ENCODE results near the gene MSL3.

MSL3 gene, protein sequence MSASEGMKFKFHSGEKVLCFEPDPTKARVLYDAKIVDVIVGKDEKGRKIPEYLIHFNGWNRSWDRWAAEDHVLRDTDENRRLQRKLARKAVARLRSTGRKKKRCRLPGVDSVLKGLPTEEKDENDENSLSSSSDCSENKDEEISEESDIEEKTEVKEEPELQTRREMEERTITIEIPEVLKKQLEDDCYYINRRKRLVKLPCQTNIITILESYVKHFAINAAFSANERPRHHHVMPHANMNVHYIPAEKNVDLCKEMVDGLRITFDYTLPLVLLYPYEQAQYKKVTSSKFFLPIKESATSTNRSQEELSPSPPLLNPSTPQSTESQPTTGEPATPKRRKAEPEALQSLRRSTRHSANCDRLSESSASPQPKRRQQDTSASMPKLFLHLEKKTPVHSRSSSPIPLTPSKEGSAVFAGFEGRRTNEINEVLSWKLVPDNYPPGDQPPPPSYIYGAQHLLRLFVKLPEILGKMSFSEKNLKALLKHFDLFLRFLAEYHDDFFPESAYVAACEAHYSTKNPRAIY

DNA sequence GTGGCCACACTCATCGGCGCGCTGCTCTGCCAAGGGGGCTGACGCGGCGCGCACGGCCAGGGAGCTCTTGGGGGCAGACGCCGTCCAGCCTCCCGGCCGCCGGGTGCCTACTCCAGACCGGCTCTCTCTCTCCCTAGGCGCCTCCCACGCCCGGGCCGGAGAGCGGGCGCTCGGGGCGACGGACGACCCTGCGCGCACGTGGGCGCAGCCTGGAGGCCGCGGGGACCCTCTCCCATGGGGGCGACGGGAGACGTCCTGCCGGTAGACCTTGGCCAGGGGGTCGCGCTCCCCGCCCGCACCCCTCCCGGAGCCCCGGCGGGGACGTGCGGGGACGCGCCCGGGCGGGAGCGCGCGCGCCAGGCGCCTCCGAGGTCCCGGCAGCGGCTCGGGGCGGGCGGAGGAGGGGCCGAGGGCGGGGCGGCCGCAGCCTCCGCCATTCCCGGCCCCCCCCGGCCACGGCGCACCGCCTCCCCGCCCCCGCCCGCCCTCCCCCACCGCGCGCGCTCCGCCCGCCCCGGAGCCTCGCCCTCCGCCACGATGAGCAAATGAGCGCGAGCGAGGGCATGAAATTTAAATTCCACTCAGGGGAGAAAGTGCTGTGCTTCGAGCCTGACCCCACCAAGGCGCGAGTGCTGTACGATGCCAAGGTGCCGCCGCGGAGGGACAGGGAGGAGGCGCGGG is at the start of gene MSL3:
Gene MSL3, plus strand, starts transcription at position 519 of the 681 bp plus-strand sequence. Its CDS starts 27 bp downstream, at position 546.
- peak; percentile 56 for DNase-seq

GRCh38 chrX:11722304-11722703 is 35.7 kb upstream of the MSL3 start:
- no peak for DNase-seq

- DNase-seq: peak; percentile 37
Observed at GRCh38 chrX:11724122-11725017, 33.7 kb upstream of the MSL3 start.

- no peak for DNase-seq
Observed at GRCh38 chrX:11725631-11726442, 32.2 kb upstream of the MSL3 start.

DNA sequence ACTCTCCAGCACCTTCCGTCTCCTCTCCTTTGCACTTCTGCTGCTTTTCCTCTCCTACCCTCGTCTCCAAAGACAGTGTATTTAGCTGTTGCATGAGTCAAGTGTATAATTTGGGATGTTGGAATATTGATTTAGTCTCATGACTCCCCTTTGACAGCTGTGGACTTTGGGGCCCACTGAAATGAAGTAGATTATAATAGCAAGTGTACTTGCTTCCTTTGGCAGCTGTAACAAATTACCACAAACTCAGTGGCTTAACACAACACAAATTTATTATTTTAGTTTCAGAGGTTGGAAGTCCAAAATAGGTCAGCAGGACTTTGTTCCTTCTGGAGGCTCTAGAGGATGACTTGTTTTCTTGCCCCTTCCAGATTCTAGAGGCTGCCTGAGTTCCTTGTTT is 29.5 kb upstream of the MSL3 start:
- DNase-seq: no peak

GRCh38 chrX:11733614-11734013 is 24.4 kb upstream of the MSL3 start:
- DNase-seq: no peak

- DNase-seq: no peak
Observed at GRCh38 chrX:11739776-11740175, 18.3 kb upstream of the MSL3 start.

GRCh38 chrX:11740794-11741193 is 17.2 kb upstream of the MSL3 start:
- no peak for DNase-seq

GRCh38 chrX:11741574-11741973 is 16.5 kb upstream of the MSL3 start:
- no peak for DNase-seq

DNA sequence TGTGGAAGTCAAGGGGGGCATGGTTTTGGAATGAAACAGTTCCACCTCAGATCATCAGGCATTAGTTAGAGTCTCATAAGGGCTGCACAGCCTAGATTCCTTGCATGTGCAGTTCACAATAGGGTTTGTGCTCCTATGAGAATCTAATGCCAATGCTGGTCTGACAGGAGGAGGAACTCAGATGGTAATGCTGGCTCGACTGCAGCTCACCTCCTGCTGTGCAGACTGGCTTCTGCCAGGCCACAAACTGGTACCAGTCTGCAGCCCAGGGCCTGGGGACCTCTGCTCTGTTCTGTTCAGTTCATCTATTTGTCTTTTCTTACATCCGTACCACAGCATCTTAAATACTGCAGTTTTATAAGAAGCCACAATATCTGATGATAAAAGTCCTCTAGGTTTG is 12.2 kb upstream of the MSL3 start:
- no peak for DNase-seq

DNA sequence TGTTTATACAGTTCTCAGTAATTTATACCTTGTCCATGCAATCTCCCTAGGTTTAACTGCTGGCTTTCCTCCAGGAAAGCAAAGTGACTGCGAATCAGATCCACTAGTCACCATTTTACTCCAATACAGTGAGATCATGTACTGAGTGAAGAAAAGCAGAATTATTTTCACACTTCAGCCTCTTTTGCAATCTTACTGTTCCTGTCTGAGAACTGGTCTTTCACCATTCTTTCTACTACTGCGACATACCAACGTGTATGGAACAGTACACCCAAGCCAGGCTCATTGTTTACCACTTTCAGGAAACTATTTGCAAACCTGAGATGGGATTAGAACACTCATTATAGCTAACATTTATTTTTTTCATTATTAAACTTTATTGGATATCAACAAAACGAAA is 8.0 kb upstream of the MSL3 start:
- DNase-seq: no peak

DNA sequence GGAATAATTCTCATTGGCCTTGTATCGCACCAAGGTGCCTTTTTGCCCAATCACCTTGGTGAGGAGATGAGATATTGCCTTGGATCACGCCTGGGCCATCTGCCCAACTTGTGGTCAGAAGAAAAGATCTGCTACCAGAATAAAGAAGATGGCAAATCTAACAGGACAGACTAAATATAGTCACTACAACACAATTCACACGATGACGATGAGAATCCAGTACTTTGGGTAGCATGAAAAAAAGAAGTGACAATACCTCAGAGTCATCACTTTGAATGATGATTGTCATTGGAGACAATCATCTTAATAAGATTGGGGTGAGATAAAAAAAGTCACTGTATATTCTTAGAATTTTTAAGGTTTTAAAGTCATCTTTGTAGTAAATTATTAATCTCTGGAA is 7.3 kb upstream of the MSL3 start:
- DNase-seq: no peak

DNA sequence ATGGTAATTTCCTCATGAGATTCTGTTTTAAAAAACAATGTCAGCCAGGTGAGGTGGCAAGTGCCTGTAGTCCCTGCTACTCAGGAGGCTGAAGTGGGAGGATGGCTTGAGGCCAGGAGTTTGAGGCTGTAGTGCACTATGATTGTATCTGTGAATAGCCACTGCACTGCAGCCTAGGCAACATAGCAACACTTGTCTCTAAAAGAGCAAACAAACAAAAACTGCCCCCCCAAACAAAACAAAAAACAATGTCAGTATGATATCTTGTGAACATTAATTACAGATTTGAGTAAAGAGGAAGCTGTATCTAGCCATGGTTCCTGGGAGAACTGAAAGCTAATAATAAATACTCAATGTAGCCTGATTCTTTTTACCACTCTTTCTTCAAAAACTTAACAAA is 6.8 kb upstream of the MSL3 start:
- DNase-seq: no peak

DNA sequence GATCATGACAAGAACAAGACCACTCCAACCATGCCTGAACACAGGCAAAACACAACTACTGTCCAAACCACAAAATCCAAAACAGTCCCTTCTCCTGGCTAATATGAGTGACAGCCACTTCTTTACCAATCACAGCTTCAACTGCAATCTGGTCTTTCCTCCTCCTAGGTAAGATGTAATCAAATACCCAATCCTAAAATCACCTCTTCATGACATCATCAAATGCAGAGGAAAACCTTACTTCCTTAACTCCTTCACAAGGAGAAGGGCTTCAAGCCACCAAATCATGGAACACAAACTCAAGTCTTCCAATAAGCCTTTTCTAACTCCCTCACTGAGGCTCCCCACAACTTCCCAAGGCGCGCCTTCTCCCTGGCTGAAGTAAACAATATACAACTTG is 4.4 kb upstream of the MSL3 start:
- DNase-seq: no peak

- no peak for DNase-seq
Observed at GRCh38 chrX:11754958-11755645, 2.9 kb upstream of the MSL3 start.

- no peak for DNase-seq
Observed at GRCh38 chrX:11755724-11756123, 2.3 kb upstream of the MSL3 start.

DNA sequence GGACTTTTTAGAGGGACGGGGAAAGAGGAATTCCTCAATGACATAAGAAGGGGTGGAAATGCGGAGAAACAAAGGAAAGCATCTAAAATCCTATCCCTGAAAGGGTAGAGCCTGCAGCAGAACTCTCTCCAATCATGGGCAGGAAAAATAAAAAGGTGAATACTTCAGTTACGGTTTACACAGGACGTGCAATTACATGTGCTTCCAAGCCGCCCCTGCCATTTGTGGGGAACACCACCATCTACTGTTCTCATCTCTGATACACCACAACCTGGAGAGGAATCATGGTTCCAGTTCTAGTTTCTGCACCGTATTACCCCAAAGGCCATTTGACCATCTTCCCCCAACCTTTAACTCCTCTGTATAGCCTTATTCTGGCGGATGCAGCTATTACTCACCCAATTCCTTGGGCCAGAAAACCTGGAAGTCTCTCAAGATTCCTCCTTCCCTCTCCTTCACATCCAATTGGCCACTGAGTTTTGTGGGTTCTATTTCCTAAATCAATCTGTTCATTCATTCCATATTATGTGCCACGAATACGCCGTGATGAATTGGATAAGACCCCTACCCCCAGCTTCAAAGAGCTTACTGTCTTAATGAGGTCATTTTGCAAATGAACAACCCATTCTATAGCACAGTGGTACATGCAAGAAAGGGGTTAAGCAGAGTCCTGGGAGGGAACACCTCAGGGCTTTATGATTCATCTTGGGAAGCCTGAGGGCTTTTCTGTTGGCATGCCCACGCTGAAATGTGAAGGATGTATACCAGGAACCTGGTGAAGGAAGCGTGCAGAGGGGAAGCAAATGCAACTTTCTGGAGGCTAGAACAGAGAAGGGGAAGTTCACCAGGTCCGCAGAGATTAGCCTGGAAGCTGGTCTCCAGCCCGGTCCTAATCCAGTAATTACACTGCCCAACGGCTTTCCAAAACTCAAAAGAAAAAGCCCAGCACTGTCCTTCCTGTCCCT is 1.4 kb upstream of the MSL3 start:
- DNase-seq: peak; percentile 19

DNA sequence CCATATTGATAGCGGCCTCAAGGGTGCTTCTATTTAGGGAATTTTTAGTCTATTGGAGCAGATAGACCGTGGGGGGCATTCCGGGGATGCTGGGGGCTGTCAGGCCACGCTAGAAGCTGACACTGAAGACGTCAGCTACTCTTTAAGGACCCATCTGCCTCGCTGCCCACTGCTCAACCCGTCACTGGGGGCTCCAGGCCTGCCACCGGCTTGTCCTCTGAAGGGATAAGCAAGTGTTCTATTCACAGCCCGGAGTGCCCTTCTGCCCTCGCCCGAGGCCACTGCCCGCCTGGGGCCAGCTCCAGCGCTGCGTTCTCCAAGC is 679 bp upstream of the MSL3 start:
- no peak for DNase-seq

GRCh38 chrX:11758400-11759171 is 549 bp downstream of the MSL3 start:
- peak; percentile 84 for DNase-seq

GRCh38 chrX:11759172-11759460 is 1.1 kb downstream of the MSL3 start:
- no peak for DNase-seq

Measured in fibroblast of skin of right biceps (primary cell).